ENCODE data around the gene SMG7. TPM values are rescaled to one million over a fixed set of nuclear protein-coding genes. Genes with fewer than 3 reads are reported as not detected.

The SMG7 gene
- total and polyA plus RNA-seq, 8 donors: 49.6 to 69.6 (median 64.8) TPM

DNA sequence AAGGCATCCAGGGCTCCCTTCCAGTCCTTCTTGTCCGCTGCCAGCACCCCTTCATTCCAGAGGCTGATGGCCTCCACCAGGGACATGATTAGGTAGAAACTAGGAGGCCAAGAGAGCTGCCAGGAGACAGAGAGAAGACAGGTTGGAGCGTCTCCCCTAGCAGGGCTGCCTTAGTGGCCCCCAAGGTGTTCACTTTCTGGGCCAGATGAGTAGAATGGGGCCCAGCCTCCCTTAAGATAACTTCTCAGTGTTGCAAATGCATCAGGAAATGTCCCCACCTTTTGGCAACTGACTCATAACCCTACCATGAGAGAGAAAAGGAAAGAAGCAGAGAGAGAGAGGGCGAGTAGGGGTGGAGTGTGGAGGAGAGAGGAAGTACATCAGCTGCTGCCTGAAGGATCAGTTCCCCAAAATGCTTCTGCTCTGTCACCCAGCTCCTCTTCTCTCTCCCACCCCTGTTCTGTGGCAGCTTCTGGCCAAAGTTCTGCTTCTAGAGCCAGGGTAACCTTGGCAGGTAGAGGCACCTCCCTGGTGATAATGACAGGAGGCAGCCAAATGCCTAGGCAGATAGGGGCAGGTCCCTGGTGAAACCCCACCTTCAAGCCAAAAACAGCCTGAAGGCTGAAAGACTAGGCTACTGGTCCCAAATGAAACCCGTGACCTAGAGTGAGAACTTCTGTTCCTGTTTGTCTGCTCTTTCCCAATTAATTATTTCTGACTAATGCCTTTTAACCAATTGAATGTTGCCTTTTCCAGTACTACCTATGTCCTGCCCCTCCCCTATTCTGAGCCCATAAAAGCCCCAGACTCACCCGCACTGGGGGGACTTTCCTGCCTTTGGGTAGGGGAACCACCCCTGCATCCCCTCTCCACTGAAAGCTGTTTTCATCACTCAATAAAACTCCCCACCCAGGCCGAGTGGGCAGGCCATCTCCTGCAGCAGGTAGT lies 118.2 kb downstream of the SMG7 start, which contains the start of gene NCF2:
Gene NCF2 (minus strand): TSS at position 216 of the 948 bp plus-strand sequence. CDS start 130 bp downstream, at position 86.
- peaks cover 0 to 18% of the 10 kb centered on the region in 2 donors for H3K36me3 ChIP-seq
- peak; percentile 81 for ATAC-seq
- peak in 1 of 4 donors; percentile 66 for DNase-seq
- intact Hi-C loops (cut with DNase I): no loop called here
- TF ChIP-seq, protein P1, sequence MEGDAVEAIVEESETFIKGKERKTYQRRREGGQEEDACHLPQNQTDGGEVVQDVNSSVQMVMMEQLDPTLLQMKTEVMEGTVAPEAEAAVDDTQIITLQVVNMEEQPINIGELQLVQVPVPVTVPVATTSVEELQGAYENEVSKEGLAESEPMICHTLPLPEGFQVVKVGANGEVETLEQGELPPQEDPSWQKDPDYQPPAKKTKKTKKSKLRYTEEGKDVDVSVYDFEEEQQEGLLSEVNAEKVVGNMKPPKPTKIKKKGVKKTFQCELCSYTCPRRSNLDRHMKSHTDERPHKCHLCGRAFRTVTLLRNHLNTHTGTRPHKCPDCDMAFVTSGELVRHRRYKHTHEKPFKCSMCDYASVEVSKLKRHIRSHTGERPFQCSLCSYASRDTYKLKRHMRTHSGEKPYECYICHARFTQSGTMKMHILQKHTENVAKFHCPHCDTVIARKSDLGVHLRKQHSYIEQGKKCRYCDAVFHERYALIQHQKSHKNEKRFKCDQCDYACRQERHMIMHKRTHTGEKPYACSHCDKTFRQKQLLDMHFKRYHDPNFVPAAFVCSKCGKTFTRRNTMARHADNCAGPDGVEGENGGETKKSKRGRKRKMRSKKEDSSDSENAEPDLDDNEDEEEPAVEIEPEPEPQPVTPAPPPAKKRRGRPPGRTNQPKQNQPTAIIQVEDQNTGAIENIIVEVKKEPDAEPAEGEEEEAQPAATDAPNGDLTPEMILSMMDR (IDR thresholded peaks at IDR 0.05): no peak
- H3K27ac ChIP-seq: peak within 1 kb of the TSS; percentile 76 to 93
- no peaks in the 10 kb centered on the region for H3K27me3 ChIP-seq
- H3K4me3 ChIP-seq: peak within 1 kb of the TSS; percentile 5 to 50
- peaks cover 0 to 57% of the 10 kb centered on the region in 2 donors for H3K4me1 ChIP-seq
- no peaks in the 10 kb centered on the region for H3K9me3 ChIP-seq

DNA sequence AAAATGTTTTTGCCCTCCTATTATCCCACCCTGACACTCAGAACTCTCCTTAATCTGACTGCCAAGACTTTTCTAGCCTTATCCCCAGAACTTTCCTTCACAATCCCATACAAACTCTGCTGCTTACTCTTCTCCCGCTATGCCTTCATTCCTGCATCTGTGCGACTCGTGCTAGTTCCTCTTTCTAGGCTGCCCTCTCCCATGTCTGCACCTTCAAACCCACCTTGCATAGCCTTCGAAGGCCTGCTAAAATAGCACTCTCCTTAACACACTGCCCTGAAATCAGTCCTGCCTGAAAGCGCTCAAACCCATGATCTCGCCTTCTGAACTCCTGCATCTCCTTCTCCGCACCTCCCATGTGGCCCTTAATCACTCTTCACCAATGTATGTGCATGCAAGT lies 120.4 kb downstream of the SMG7 start:
- TF ChIP-seq, protein P1 (IDR thresholded peaks at IDR 0.05): no peak
- H3K4me1 ChIP-seq: peaks cover 0 to 39% of the 10 kb centered on the region in 2 donors
- no peaks in the 10 kb centered on the region for H3K9me3 ChIP-seq
- DNase-seq: no peak
- intact Hi-C loops (cut with DNase I): no loop called here
- H3K4me3 ChIP-seq: no peak overlapping the region
- no peaks in the 10 kb centered on the region for H3K36me3 ChIP-seq
- peak overlapping the region in 1 of 2 donors; percentile 93 for H3K27ac ChIP-seq
- ATAC-seq: no peak
- H3K27me3 ChIP-seq: no peaks in the 10 kb centered on the region

DNA sequence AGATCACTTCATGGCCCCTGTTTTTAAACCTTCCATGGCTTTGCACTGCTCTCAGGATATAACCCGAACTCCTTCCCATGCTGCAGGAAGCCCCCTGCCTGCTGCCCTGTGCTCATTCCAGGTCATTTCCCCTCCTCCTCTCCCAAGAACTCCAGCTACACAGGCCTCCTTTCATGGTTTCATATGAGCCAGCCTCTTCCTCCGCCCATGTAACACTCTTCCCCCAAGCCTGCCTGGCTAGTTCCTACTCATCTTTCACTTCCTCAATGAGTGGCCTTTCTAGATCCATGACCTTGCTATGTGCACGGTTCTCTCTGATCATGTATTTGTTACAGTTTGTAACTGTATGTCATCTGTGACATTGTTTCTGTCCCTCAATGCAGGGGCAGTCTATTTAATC lies 121.1 kb downstream of the SMG7 start:
- H3K27ac ChIP-seq: peak overlapping the region in 1 of 2 donors; percentile 93
- intact Hi-C loops (cut with DNase I): no loop called here
- H3K27me3 ChIP-seq: no peaks in the 10 kb centered on the region
- peaks cover 2 to 40% of the 10 kb centered on the region in 2 donors for H3K4me1 ChIP-seq
- no peaks in the 10 kb centered on the region for H3K36me3 ChIP-seq
- TF ChIP-seq, protein P1 (IDR thresholded peaks at IDR 0.05): no peak
- peak in 1 of 4 donors; percentile 54 for DNase-seq
- H3K4me3 ChIP-seq: no peak overlapping the region
- H3K9me3 ChIP-seq: no peaks in the 10 kb centered on the region
- ATAC-seq: peak; percentile 28

DNA sequence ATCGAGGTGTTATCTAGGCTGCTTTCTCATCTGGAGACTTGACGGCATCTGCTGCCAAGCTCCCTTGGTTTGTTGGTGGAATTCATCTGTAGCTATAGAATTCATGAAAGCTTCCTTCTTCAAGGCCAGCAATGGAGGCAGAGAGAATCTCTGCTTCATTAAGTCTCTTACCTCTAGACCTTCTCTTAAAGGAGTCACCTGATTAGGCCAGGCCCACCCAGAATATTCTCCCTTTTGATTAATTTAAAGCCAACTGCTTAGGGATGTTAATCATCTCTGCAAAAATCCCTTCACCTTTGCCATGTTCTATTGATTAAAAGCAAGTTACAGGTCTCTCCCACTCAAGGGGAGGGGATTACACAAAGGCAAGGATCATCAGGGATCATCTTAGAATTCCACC lies 123.2 kb downstream of the SMG7 start:
- no peaks in the 10 kb centered on the region for H3K36me3 ChIP-seq
- intact Hi-C loops (cut with DNase I): no loop called here
- ATAC-seq: no peak
- no peaks in the 10 kb centered on the region for H3K9me3 ChIP-seq
- no peak overlapping the region for H3K4me3 ChIP-seq
- H3K4me1 ChIP-seq: peaks cover 8 to 58% of the 10 kb centered on the region in 2 donors
- DNase-seq: no peak
- TF ChIP-seq, protein P1 (IDR thresholded peaks at IDR 0.05): no peak
- H3K27ac ChIP-seq: no peak overlapping the region
- no peaks in the 10 kb centered on the region for H3K27me3 ChIP-seq

DNA sequence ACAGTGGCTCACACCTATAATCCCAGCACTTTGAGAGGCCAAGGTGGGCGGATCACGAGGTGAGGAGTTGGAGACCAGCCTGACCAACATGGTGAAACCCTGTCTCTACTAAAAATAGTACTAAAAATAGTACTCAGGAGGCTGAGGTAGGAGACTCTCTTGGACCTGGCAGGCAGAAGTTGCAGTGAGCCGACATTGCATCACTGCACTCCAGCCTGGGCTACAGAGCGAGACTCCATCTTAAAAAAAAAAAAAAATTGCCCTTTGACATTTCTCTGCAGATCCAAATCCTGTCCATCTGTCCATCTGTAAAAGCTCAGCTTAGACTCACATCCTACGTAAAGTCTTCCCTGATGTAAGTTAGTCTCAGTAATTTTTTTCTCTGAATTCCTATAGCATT lies 124.2 kb downstream of the SMG7 start:
- H3K9me3 ChIP-seq: no peaks in the 10 kb centered on the region
- TF ChIP-seq, protein P1 (IDR thresholded peaks at IDR 0.05): no peak
- peaks cover 10 to 60% of the 10 kb centered on the region in 2 donors for H3K4me1 ChIP-seq
- no peaks in the 10 kb centered on the region for H3K36me3 ChIP-seq
- H3K27ac ChIP-seq: no peak overlapping the region
- ATAC-seq (no peak), DNase-seq (no peak)
- intact Hi-C loops (cut with DNase I): no loop called here
- H3K27me3 ChIP-seq: no peaks in the 10 kb centered on the region
- no peak overlapping the region for H3K4me3 ChIP-seq
